Natural killer cell (primary cell): Measurements from ENCODE around the gene FOLR1. TPM values are rescaled to one million over a fixed set of nuclear protein-coding genes. Genes with fewer than 3 reads are reported as not detected.
A peak's percentile ranks its signal among the peaks of the same experiment; 100 is the strongest.

ENCODE experiments used
- ATAC-seq, 3 donors: fragments of 150-1000 bp in 2 of 3; fragments of 200-7000 bp in 1 of 3; cut with Tn5 transposase; 1 replicate in 1 of 3; 2 replicates in 2 of 3; pipeline ENCODE4 v1.10.0; 2021; ENCODE audit warnings: mild to moderate bottlenecking in 2 of 3, moderate library complexity in 2 of 3
- DNase-seq, 2 donors: peaks; one replicate each; pipeline versions ENCODE4 v3.0.0 to v3.0.0-alpha.2; 2013 to 2021; ENCODE audit warnings: mixed read lengths in 1 of 2
- H3K27ac ChIP-seq: one replicate; pipeline ENCODE4 v1.5.1; 2013; ENCODE audit warnings: mild to moderate bottlenecking, low read length
- H3K27me3 ChIP-seq: one replicate; pipeline ENCODE4 v1.6.1; 2013; ENCODE audit warnings: low read length; ENCODE audit not compliant: control insufficient read depth, insufficient read depth
- H3K36me3 ChIP-seq: one replicate; pipeline ENCODE4 v1.6.1; 2013; ENCODE audit warnings: low read length; ENCODE audit not compliant: control insufficient read depth, insufficient read depth
- H3K4me1 ChIP-seq: one replicate; pipeline ENCODE4 v1.6.1; 2013; ENCODE audit warnings: low read length; ENCODE audit not compliant: control insufficient read depth, insufficient read depth
- H3K4me3 ChIP-seq: one replicate; pipeline ENCODE4 v1.5.1; 2013; ENCODE audit warnings: low read length
- H3K9me3 ChIP-seq: one replicate; pipeline ENCODE4 v1.6.1; 2013; ENCODE audit warnings: low read length; ENCODE audit not compliant: control insufficient read depth, insufficient read depth
- H3K27ac Mint-ChIP-seq, 2 donors: one replicate each; pipeline ENCODE4 v1.8.0; 2022; ENCODE audit warnings: mild to moderate bottlenecking in 2 of 2, mixed read lengths in 2 of 2, moderate library complexity in 1 of 2
- H3K27me3 Mint-ChIP-seq, 2 donors: one replicate each; pipeline ENCODE4 v1.8.0; 2022; ENCODE audit warnings: low read depth in 2 of 2, mixed read lengths in 2 of 2
- H3K36me3 Mint-ChIP-seq: one replicate; pipeline ENCODE4 v1.8.0; 2022; ENCODE audit warnings: mixed read lengths
- H3K4me1 Mint-ChIP-seq, 2 donors: one replicate each; pipeline ENCODE4 v1.8.0; 2022; ENCODE audit warnings: mixed read lengths in 2 of 2
- H3K4me3 Mint-ChIP-seq: one replicate; pipeline ENCODE4 v1.8.0; 2022; ENCODE audit warnings: mild to moderate bottlenecking, moderate library complexity, mixed read lengths
- H3K9me3 Mint-ChIP-seq, 2 donors: one replicate each; pipeline ENCODE4 v1.8.0; 2022; ENCODE audit warnings: mixed read lengths in 2 of 2
- WGBS: methylation state at CpG from one replicate; pipeline ENCODE4 v1.1.7; 2013; ENCODE audit warnings: missing lambda C conversion rate; ENCODE audit not compliant: insufficient coverage; 5-methylcytosine and 5-hydroxymethylcytosine counted together
- intact Hi-C: fragments of 100-400 bp; cut with micrococcal nuclease; formaldehyde crosslinking; loops from one replicate; pipeline ENCODE4 v1.14.2; 2022
- total RNA-seq, 4 donors: library from RNA; stranded (reverse); fragments of 120-200 nt in 1 of 4; gene quantifications; one replicate each; pipeline versions ENCODE4 v1.2.3 to v1.2.4, GENCODE V29; 2013 to 2022
- TF ChIP-seq, protein P1 (sequence below): fragments of 200-600 bp; IDR thresholded peaks from one replicate; pipeline ENCODE4 v1.8.0; 2022; ENCODE audit warnings: antibody characterized with exemption

Gene FOLR1
- total RNA-seq, 3 donors from 2014 or later (not counting 1 experiment from before 2014, with no cell fraction given) = not detected

DNA sequence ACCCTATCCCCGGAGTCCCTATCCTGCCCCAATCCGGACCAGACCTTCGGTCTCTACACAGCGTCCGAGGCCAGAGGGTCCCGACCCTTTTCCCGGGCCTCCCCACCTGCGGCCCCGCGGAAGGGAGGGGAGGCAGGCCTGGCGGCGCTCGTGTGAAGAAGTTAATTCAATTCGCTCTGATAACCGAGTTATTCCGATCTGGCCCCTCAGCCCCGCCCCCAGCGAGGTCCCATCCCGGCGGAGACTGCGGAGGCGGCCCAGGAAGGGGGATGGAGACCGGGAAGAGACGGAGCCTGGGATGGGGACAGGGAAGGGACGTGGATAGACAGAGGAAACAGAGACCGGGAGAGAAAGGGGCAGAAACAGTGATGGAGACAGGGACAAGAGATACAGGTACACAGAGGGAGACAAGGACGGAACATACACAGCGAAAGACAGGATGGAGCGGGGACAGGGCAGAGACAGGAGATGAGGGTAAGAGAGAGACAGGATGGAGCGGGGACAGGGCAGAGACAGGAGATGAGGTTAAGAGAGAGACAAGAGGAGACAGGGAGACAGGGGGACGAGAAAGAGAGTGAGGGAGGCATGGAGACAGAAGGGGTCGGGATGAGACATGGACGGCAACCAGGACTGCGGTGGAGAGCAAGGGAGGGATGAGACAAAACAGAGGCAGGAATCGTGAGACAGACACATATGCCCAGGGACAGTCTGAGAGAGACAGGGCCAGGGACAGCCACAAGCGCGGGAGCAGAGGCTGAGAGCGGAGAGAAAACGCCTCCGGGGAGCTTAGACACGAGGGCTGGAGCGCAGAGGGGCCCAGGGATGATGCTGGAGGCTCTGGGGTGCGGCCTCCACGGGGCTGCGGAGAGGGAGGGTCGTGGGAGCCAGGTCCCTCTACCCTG is 52.7 kb downstream of the FOLR1 start:
- Histone ChIP-seq H3K27ac (no peak overlapping the region), H3K9me3 (no peaks in the 10 kb centered on the region), H3K4me3 (no peak overlapping the region), H3K27me3 (peaks cover 50% of the 10 kb centered on the region), H3K4me1 (peaks cover 21% of the 10 kb centered on the region), H3K36me3 (no peaks in the 10 kb centered on the region)
- peaks cover 10 to 33% of the 10 kb centered on the region in 2 donors for H3K4me1 Mint-ChIP-seq
- TF ChIP-seq, protein P1, sequence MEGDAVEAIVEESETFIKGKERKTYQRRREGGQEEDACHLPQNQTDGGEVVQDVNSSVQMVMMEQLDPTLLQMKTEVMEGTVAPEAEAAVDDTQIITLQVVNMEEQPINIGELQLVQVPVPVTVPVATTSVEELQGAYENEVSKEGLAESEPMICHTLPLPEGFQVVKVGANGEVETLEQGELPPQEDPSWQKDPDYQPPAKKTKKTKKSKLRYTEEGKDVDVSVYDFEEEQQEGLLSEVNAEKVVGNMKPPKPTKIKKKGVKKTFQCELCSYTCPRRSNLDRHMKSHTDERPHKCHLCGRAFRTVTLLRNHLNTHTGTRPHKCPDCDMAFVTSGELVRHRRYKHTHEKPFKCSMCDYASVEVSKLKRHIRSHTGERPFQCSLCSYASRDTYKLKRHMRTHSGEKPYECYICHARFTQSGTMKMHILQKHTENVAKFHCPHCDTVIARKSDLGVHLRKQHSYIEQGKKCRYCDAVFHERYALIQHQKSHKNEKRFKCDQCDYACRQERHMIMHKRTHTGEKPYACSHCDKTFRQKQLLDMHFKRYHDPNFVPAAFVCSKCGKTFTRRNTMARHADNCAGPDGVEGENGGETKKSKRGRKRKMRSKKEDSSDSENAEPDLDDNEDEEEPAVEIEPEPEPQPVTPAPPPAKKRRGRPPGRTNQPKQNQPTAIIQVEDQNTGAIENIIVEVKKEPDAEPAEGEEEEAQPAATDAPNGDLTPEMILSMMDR = no peak
- H3K9me3 Mint-ChIP-seq = no peaks in the 10 kb centered on the region
- H3K4me3 Mint-ChIP-seq = peak overlapping the region; percentile 6
- 11% methylated on average over 46 of the region's 46 CpGs for WGBS
- intact Hi-C loops = no loop called here
- DNase-seq (no peak), ATAC-seq (no peak)
- no peak overlapping the region for H3K27ac Mint-ChIP-seq
- peaks cover 37 to 42% of the 10 kb centered on the region in 2 donors for H3K27me3 Mint-ChIP-seq
- no peaks in the 10 kb centered on the region for H3K36me3 Mint-ChIP-seq

DNA sequence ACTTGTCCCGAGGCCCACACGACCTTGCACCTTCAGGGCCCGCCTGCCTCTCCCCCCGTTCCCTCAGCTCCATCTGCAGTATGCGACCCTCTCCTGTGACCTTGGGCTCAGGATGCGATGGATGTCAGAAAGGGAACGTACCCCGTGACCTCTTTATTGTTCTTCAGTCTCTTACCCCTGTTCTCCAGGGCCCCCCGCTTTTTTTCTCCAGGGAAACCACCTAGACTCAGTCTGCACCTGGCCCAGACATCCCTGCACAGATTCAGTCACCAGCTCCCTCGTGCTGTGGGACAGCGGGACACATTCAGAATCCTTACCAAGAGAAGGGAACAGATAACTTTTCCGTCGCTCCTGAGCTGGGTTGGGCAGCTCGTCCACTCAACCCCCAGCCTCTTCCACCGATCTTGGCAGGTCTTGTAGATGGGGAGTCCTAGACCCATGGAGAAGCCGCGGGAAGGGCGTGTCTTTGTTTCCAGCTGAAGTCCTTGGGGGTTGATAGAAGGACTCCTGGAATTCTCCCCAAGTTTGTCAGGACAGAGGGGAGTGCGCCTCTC is 53.4 kb downstream of the FOLR1 start:
- peaks cover 38 to 42% of the 10 kb centered on the region in 2 donors for H3K27me3 Mint-ChIP-seq
- DNase-seq (no peak), ATAC-seq (no peak)
- Histone ChIP-seq H3K9me3 (no peaks in the 10 kb centered on the region), H3K4me3 (no peak overlapping the region), H3K27ac (no peak overlapping the region), H3K27me3 (peaks cover 46% of the 10 kb centered on the region), H3K4me1 (peaks cover 17% of the 10 kb centered on the region), H3K36me3 (no peaks in the 10 kb centered on the region)
- H3K4me3 Mint-ChIP-seq = no peak overlapping the region
- peaks cover 8 to 29% of the 10 kb centered on the region in 2 donors for H3K4me1 Mint-ChIP-seq
- 17% methylated on average over 17 of the region's 19 CpGs for WGBS
- no peaks in the 10 kb centered on the region for H3K36me3 Mint-ChIP-seq
- TF ChIP-seq, protein P1 = no peak
- H3K27ac Mint-ChIP-seq = no peak overlapping the region
- intact Hi-C loops = no loop called here
- no peaks in the 10 kb centered on the region for H3K9me3 Mint-ChIP-seq

Other genes starting within 250 kb of the FOLR1 start
- 10 to 100 TPM; 23.1 to 35.5 (median 27.2) TPM for gene IL18BP, start 193.2 kb upstream of the FOLR1 start, total RNA-seq
- gene NUMA1, start 111.6 kb upstream of the FOLR1 start, total RNA-seq = 100 to 1,000 TPM; 261 to 290 (median 262) TPM
- gene LRRC51, start 111.3 kb upstream of the FOLR1 start, total RNA-seq = 1 to 10 TPM; 2.0 to 3.1 (median 2.5) TPM
- 10 to 100 TPM; 55.5 to 62.9 (median 56.2) TPM for gene LAMTOR1, start 88.8 kb upstream of the FOLR1 start, total RNA-seq
- not detected for gene TOMT, start 86.2 kb upstream of the FOLR1 start, total RNA-seq
- 10 to 100 TPM; 22.0 to 38.3 (median 29.7) TPM for gene ANAPC15, start 79.4 kb upstream of the FOLR1 start, total RNA-seq
- 1 to 10 TPM in 1 of 3 donors, not detected in 2; 1.1 TPM for gene FOLR3, start 56.4 kb upstream of the FOLR1 start, total RNA-seq
- not detected for gene FOLR2, start 24.7 kb downstream of the FOLR1 start, total RNA-seq
- gene INPPL1, start 32.6 kb downstream of the FOLR1 start, total RNA-seq = 100 to 1,000 TPM; 193 to 207 (median 195) TPM
- gene PHOX2A, start 52.0 kb downstream of the FOLR1 start, total RNA-seq = not detected
- 10 to 100 TPM; 11.8 to 17.0 (median 14.1) TPM for gene CLPB, start 242.4 kb downstream of the FOLR1 start, total RNA-seq